Lower lobe of right lung (tissue), 2 donors: ENCODE data around the gene CNOT4. TPM values are rescaled to one million over a fixed set of nuclear protein-coding genes. Genes with fewer than 3 reads are reported as not detected.

Experiments used
- ATAC-seq, 2 donors: fragments of 200-7000 bp; cut with Tn5 transposase; one replicate each; pipeline ENCODE4 v1.9.1; 2020 to 2022; ENCODE audit warnings: mild to moderate bottlenecking in 2 of 2, moderate library complexity in 2 of 2
- DNase-seq: peaks from one replicate; pipeline ENCODE4 v3.0.0-alpha.2; 2020
- H3K27ac ChIP-seq: fragments of 200-600 bp; one replicate; pipeline ENCODE4 v1.8.0; 2022
- H3K27me3 ChIP-seq: fragments of 200-600 bp; one replicate; pipeline ENCODE4 v1.8.0; 2022; ENCODE audit warnings: low read depth
- H3K36me3 ChIP-seq: fragments of 200-600 bp; one replicate; pipeline ENCODE4 v1.8.0; 2022; ENCODE audit warnings: mild to moderate bottlenecking
- H3K4me1 ChIP-seq: fragments of 200-600 bp; one replicate; pipeline ENCODE4 v1.8.0; 2022
- H3K4me3 ChIP-seq: fragments of 200-600 bp; one replicate; pipeline ENCODE4 v1.8.0; 2022; ENCODE audit warnings: mild to moderate bottlenecking
- H3K9me3 ChIP-seq: fragments of 200-600 bp; one replicate; pipeline ENCODE4 v1.8.0; 2022
- CTCF ChIP-seq: fragments of 200-600 bp; IDR thresholded peaks from one replicate; pipeline ENCODE4 v1.8.0; 2022; ENCODE audit warnings: antibody characterized with exemption, mild to moderate bottlenecking
- intact Hi-C: fragments of 100-400 bp; cut with DNase I; formaldehyde crosslinking; loops from one replicate; pipeline ENCODE4 v1.11.0; 2022
- total RNA-seq: library from RNA; stranded (reverse); fragmentation: NEBNext Ultra II Directional; extraction: Animal tissue kit (Norgen Biotek cat#: 25700); gene quantifications from one replicate; pipeline ENCODE4 v1.2.1, GENCODE V29; 2021
- donor health status: DM: no; HTN: yes; CAD: no; lungs with severe emphysema.

The CNOT4 gene
- total RNA-seq, 1 donor from 2014 or later: 28.0 TPM

DNA sequence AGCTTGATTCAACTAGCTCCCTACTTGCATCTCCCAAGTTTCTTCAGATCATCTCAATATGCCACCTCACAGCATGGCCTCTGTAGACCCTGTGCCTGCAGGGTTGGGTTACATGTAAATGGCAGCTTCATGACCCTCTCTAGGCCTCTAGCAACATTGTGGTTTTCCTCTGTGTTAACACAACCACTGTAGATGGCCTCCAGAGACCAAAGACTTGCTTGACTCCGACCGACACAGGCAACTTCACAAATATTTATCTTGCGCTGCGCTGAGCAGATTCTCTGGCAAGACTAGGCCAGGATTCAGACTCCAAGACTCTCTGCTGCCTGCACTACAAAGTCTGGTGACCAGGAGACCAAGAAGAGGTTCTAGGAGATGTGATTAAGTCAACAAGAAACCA lies 75.9 kb downstream of the CNOT4 start:
- no peak for DNase-seq
- H3K4me1 ChIP-seq: peaks cover 17% of the 10 kb centered on the region
- intact Hi-C loops: no loop called here
- H3K27me3 ChIP-seq: no peaks in the 10 kb centered on the region
- ATAC-seq: no peak
- no peak overlapping the region for H3K27ac ChIP-seq
- peaks cover 13% of the 10 kb centered on the region for H3K36me3 ChIP-seq
- peaks cover 6% of the 10 kb centered on the region for H3K9me3 ChIP-seq
- H3K4me3 ChIP-seq: no peak overlapping the region
- TF ChIP-seq CTCF: no peak

GRCh38 chr7:135430626-135431025 lies 79.3 kb downstream of the CNOT4 start:
- Histone ChIP-seq H3K36me3 (no peaks in the 10 kb centered on the region), H3K9me3 (peaks cover 6% of the 10 kb centered on the region), H3K27me3 (no peaks in the 10 kb centered on the region), H3K4me1 (peaks cover 23% of the 10 kb centered on the region), H3K27ac (no peak overlapping the region), H3K4me3 (no peak overlapping the region)
- no peak for TF ChIP-seq CTCF
- intact Hi-C loops: no loop called here
- no peak for DNase-seq
- ATAC-seq: no peak

GRCh38 chr7:135428879-135429278 lies 81.0 kb downstream of the CNOT4 start:
- no peak overlapping the region for H3K4me3 ChIP-seq
- TF ChIP-seq CTCF: no peak
- ATAC-seq (no peak), DNase-seq (no peak)
- H3K9me3 ChIP-seq: no peaks in the 10 kb centered on the region
- H3K27ac ChIP-seq: no peak overlapping the region
- peaks cover 23% of the 10 kb centered on the region for H3K4me1 ChIP-seq
- intact Hi-C loops: no loop called here
- H3K36me3 ChIP-seq: no peaks in the 10 kb centered on the region
- no peaks in the 10 kb centered on the region for H3K27me3 ChIP-seq

DNA sequence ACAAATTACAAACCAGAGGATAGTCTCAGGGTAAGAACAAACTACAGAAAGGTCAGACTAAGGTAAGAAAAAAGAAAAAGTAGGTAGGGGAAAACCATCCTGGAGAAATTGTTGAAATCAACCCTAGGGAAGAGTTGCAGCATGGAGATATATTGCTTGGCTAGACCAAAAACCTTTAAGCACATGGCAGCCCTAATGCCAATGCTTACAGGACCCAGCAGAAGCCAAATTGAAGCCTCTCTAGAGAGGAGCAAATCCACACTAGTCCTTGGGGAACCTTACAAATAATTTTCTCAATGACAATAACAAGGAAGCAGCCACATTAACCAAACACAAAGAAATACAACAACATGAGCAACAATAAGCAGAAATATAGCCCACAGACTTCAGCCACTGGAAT lies 81.9 kb downstream of the CNOT4 start:
- Histone ChIP-seq H3K27me3 (no peaks in the 10 kb centered on the region), H3K9me3 (no peaks in the 10 kb centered on the region), H3K27ac (no peak overlapping the region), H3K4me3 (no peak overlapping the region), H3K4me1 (peaks cover 23% of the 10 kb centered on the region), H3K36me3 (no peaks in the 10 kb centered on the region)
- TF ChIP-seq CTCF: no peak
- ATAC-seq (no peak), DNase-seq (no peak)
- intact Hi-C loops: no loop called here

GRCh38 chr7:135427166-135427565 lies 82.7 kb downstream of the CNOT4 start:
- intact Hi-C loops: no loop called here
- Histone ChIP-seq H3K27ac (no peak overlapping the region), H3K27me3 (no peaks in the 10 kb centered on the region), H3K4me1 (peaks cover 23% of the 10 kb centered on the region), H3K9me3 (no peaks in the 10 kb centered on the region), H3K4me3 (no peak overlapping the region), H3K36me3 (peaks cover under 1% of the 10 kb centered on the region)
- no peak for TF ChIP-seq CTCF
- ATAC-seq (no peak), DNase-seq (no peak)

- ATAC-seq (no peak), DNase-seq (no peak)
- TF ChIP-seq CTCF: no peak
- H3K4me3 ChIP-seq: no peak overlapping the region
- peaks cover 15% of the 10 kb centered on the region for H3K4me1 ChIP-seq
- intact Hi-C loops: no loop called here
- no peaks in the 10 kb centered on the region for H3K27me3 ChIP-seq
- peaks cover 11% of the 10 kb centered on the region for H3K36me3 ChIP-seq
- H3K27ac ChIP-seq: no peak overlapping the region
- H3K9me3 ChIP-seq: no peaks in the 10 kb centered on the region
Measured at GRCh38 chr7:135425036-135425435, 84.9 kb downstream of the CNOT4 start.
